Measurements from ENCODE around the gene RANBP3.
"Not testable (repeated sequence)": the region's sequence is repeated elsewhere in the genome, so short reads cannot be mapped to it uniquely, and the experiment has no call there.

The RANBP3 gene, protein sequence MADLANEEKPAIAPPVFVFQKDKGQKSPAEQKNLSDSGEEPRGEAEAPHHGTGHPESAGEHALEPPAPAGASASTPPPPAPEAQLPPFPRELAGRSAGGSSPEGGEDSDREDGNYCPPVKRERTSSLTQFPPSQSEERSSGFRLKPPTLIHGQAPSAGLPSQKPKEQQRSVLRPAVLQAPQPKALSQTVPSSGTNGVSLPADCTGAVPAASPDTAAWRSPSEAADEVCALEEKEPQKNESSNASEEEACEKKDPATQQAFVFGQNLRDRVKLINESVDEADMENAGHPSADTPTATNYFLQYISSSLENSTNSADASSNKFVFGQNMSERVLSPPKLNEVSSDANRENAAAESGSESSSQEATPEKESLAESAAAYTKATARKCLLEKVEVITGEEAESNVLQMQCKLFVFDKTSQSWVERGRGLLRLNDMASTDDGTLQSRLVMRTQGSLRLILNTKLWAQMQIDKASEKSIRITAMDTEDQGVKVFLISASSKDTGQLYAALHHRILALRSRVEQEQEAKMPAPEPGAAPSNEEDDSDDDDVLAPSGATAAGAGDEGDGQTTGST

GRCh38 chr19:5977785-5978605 is at the start of gene RANBP3:
RANBP3 (minus strand) TSS chr19:5978140; CDS start chr19:5978082, 58 bp downstream.
- TF ChIP-seq, protein P1, sequence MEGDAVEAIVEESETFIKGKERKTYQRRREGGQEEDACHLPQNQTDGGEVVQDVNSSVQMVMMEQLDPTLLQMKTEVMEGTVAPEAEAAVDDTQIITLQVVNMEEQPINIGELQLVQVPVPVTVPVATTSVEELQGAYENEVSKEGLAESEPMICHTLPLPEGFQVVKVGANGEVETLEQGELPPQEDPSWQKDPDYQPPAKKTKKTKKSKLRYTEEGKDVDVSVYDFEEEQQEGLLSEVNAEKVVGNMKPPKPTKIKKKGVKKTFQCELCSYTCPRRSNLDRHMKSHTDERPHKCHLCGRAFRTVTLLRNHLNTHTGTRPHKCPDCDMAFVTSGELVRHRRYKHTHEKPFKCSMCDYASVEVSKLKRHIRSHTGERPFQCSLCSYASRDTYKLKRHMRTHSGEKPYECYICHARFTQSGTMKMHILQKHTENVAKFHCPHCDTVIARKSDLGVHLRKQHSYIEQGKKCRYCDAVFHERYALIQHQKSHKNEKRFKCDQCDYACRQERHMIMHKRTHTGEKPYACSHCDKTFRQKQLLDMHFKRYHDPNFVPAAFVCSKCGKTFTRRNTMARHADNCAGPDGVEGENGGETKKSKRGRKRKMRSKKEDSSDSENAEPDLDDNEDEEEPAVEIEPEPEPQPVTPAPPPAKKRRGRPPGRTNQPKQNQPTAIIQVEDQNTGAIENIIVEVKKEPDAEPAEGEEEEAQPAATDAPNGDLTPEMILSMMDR (IDR thresholded peaks at IDR 0.05; ENCODE audit: borderline replicate concordance, insufficient read depth, low read depth, low read length) = no peak
- H3K4me3 ChIP-seq (ENCODE audit: low read depth, low read length) = peak within 1 kb of the TSS; percentile 97

DNA sequence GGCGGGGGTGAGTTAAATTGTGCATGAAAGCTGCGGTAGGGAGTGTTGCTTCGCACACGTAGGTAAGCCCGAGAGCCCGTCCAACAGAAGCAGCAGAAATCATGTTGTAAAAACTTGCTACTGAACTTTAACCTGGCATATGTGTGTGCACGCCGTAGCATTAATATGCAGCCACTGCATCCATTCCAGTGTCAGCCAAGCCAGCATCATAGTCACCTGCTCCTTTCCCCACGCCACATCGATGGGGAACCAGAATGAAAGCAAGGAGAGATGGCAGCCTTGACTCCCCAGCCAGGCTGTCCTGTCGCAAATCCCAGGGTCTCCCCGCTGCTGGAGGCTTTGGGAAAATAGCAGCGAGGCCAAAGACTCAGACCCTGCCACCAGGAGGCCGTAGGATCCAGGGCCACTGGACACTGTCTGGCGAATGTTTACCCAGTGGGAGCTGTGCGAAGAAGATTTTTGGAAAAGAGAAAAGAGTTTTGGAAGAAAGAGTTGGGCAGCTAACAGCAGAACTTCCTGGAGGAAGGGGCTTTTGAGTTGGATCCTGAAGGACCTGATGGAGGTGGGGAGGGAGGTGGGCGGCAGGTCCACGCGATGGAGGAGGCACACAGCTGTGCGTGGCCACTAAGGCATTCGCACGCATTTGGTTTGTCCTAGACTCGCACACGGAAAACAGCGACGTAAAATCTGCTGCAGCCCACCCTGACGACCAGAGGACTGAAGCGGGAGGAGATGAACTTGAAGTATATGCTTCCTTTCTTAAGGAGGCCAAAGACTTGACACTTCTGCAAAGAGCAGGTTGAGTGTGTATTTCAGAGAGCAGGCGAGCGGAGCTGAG is 48.7 kb upstream of the RANBP3 start:
- TF ChIP-seq, protein P1 (IDR thresholded peaks at IDR 0.05; ENCODE audit: borderline replicate concordance, insufficient read depth, low read depth, low read length) = no peak
- no peak overlapping the region for H3K4me3 ChIP-seq (ENCODE audit: low read depth, low read length)

DNA sequence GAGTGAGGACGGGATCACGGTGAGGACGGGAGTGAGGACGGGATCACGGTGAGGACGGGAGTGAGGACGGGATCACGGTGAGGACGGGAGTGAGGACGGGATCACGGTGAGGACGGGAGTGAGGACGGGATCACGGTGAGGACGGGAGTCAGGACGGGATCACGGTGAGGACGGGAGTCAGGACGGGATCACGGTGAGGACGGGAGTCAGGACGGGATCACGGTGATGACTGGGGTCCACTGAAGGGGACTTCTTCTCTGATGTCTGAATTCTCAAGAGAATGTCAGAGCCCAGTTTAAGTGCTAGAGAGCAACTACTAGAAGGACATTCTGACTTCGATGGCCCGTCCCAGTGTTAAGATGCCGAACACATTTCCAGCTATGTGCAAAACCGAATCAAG is 46.8 kb upstream of the RANBP3 start:
- H3K4me3 ChIP-seq (ENCODE audit: low read depth, low read length) = not testable (repeated sequence)

- TF ChIP-seq, protein P1 (IDR thresholded peaks at IDR 0.05; ENCODE audit: borderline replicate concordance, insufficient read depth, low read depth, low read length) = no peak
- H3K4me3 ChIP-seq (ENCODE audit: low read depth, low read length) = no peak overlapping the region
Measured at GRCh38 chr19:6023936-6024335, 46.0 kb upstream of the RANBP3 start.

DNA sequence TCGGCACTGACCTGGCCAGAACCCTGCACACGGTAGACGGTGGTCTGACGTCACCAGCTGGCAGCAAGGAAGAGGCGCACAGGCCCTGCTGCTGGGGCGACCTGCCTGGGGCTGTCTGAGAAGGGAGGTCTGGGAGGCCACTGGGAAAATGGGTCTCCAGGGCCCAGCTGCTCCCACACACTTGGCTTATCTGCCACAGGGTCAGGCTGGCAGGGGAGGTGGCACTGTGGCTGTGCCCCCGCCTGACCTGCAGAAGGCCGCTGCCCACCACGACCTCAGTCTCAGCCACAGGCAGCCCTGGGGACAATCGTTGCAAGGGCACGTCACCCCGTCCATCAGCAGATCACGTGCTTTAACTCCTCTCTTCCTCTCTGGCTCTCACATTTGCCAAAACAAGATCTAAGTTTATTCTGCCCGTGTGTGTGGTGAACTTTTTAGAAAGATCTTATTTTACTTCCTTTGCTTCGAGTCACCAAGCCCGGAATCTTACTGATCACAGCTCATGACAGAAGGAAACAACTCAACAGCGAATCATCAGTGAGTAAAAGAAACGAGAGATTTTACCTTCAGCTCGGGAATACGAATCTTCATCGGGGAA is 45.2 kb upstream of the RANBP3 start:
- no peak overlapping the region for H3K4me3 ChIP-seq (ENCODE audit: low read depth, low read length)
- TF ChIP-seq, protein P1 (IDR thresholded peaks at IDR 0.05; ENCODE audit: borderline replicate concordance, insufficient read depth, low read depth, low read length) = no peak

DNA sequence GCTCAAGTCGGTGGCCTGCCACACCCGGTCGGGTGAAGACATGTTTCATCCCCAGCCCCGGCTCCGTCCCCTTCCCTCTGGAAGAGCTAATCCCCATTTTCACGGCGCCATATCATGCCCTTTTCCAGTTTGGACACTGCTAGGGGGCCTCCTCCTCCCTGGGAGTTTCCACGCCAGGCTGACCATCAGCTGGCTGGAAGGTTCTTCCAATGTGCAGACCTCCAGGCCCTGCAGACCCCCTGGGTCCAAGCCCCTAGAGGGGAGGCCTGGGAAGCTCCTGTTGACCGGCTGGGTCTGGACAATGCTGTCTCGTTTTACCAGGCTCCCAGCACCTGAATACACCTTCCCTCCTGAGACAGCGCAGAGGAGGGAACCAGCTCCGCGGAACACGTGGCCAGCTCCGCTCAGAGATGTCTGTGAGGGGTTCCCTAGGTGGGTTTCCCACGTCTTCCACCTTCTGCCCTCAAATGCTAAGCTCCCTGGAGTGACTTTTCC is 44.7 kb upstream of the RANBP3 start:
- TF ChIP-seq, protein P1 (IDR thresholded peaks at IDR 0.05; ENCODE audit: borderline replicate concordance, insufficient read depth, low read depth, low read length) = no peak
- H3K4me3 ChIP-seq (ENCODE audit: low read depth, low read length) = no peak overlapping the region
